Loucy (cell line): ENCODE data around the gene SLC38A3.

Source experiments
- CTCF ChIP-seq: fragments of 200-600 bp; sonication (generic); conservative IDR thresholded peaks from 2 replicates; pipeline ENCODE4 v1.5.1; 2014; ENCODE audit warnings: mild to moderate bottlenecking, antibody characterized with exemption, low read length
- EZH2phosphoT487 ChIP-seq: fragments of 200-600 bp; IDR thresholded peaks from 2 replicates; pipeline ENCODE4 v1.6.1; 2018; ENCODE audit warnings: antibody characterized with exemption, mild to moderate bottlenecking, moderate library complexity, borderline replicate concordance

GRCh38 chr3:50161320-50161719 lies 43.8 kb upstream of the SLC38A3 start:
- TF ChIP-seq CTCF (no peak), EZH2phosphoT487 (no peak)
